B cell (primary cell): ENCODE results near the gene CDIP1. TPM values are rescaled to one million over a fixed set of nuclear protein-coding genes. Genes with fewer than 3 reads are reported as not detected.
"Not testable (repeated sequence)": the region's sequence is repeated elsewhere in the genome, so short reads cannot be mapped to it uniquely, and the experiment has no call there.

Source experiments
- ATAC-seq: fragments of 200-7000 bp; cut with Tn5 transposase; one replicate; pipeline ENCODE4 v1.10.0; 2021; ENCODE audit warnings: low read depth, mild to moderate bottlenecking, moderate number of reproducible peaks, moderate library complexity
- CTCF ChIA-PET: fragments of 350-600 bp; sonication (Branson Sonifier 250); formaldehyde crosslinking; loops from one replicate; lab custom pipeline; 2021; ENCODE audit warnings: antibody characterized with exemption, inconsistent platforms; lab: Charles Lee
- POLR2A ChIA-PET: fragments of 350-600 bp; sonication (Branson Sonifier 250); formaldehyde crosslinking; loops from one replicate; lab custom pipeline; 2021; ENCODE audit warnings: antibody characterized with exemption; lab: Charles Lee
- DNase-seq: peaks from one replicate; pipeline ENCODE4 v3.0.0; 2013
- H2AFZ ChIP-seq: 2 replicates; pipeline ENCODE4 v1.6.1; 2012; ENCODE audit warnings: mild to moderate bottlenecking, low read depth, low read length; ENCODE audit not compliant: insufficient read depth, poor library complexity, severe bottlenecking
- H3K27ac ChIP-seq, 2 donors: 1 replicate in 1 of 2; 2 replicates in 1 of 2; pipeline ENCODE4 v1.5.1; 2012 to 2013; ENCODE audit warnings: low read length in 2 of 2, mild to moderate bottlenecking in 2 of 2, moderate library complexity in 1 of 2
- H3K27me3 ChIP-seq, 4 experiments: fragments of 200-600 bp in 1 of 4; sonication (generic) in 1 of 4; replicated peaks in 1 of 4; 1 replicate in 2 of 4; 2 replicates in 2 of 4; pipeline versions ENCODE4 v1.6.1 to v1.7.0; 2013 to 2016; ENCODE audit warnings: low read length in 3 of 4, mild to moderate bottlenecking in 2 of 4, mixed read lengths in 1 of 4, moderate library complexity in 1 of 4; ENCODE audit not compliant: insufficient read depth in 4 of 4, control insufficient read depth in 3 of 4; ENCODE audit errors: control extremely low read depth in 1 of 4
- H3K36me3 ChIP-seq, 2 experiments: replicated peaks in 1 of 2; 1 replicate in 1 of 2; 2 replicates in 1 of 2; pipeline versions ENCODE4 v1.6.1 to v1.7.1; 2013; ENCODE audit warnings: low read length in 1 of 2; ENCODE audit not compliant: insufficient read depth in 2 of 2, control insufficient read depth in 1 of 2; ENCODE audit errors: control extremely low read depth in 1 of 2, extremely low read depth in 1 of 2
- H3K4me1 ChIP-seq, 2 donors: fragments of 200-600 bp in 1 of 2; sonication (generic) in 1 of 2; 1 replicate in 1 of 2; 2 replicates in 1 of 2; pipeline versions ENCODE4 v1.5.1 to v1.6.1; 2013 to 2017; ENCODE audit warnings: low read length in 2 of 2; ENCODE audit not compliant: control insufficient read depth in 2 of 2, insufficient read depth in 2 of 2
- H3K4me2 ChIP-seq: replicated peaks from 2 replicates; pipeline ENCODE3; 2012; ENCODE audit warnings: mild to moderate bottlenecking, low read depth, low read length; ENCODE audit not compliant: poor library complexity, severe bottlenecking
- H3K4me3 ChIP-seq, 5 experiments: fragments of 200-600 bp in 1 of 5; sonication (generic) in 1 of 5; 1 replicate in 3 of 5; 2 replicates in 2 of 5; pipeline versions ENCODE4 v1.5.1 to v1.7.0; 2011 to 2016; ENCODE audit warnings: low read length in 4 of 5, mild to moderate bottlenecking in 4 of 5, low read depth in 2 of 5, control low read depth in 1 of 5, moderate library complexity in 1 of 5; ENCODE audit not compliant: insufficient read depth in 1 of 5; ENCODE audit errors: control extremely low read depth in 1 of 5, extremely low read depth in 1 of 5
- H3K79me2 ChIP-seq: fragments of 200-600 bp; sonication (generic); one replicate; pipeline ENCODE4 v1.6.0; 2016; ENCODE audit warnings: low read length; ENCODE audit not compliant: control insufficient read depth, insufficient read depth
- H3K9ac ChIP-seq: fragments of 200-600 bp; sonication (generic); 2 replicates; pipeline ENCODE4 v1.6.1; 2017; ENCODE audit warnings: mild to moderate bottlenecking, low read length, moderate library complexity
- H3K9me3 ChIP-seq, 3 donors: one replicate each; pipeline versions ENCODE4 v1.6.1 to v1.7.1; 2013; ENCODE audit warnings: low read length in 2 of 3; ENCODE audit not compliant: control insufficient read depth in 2 of 3, insufficient read depth in 1 of 3; ENCODE audit errors: control extremely low read depth in 1 of 3
- H4K20me1 ChIP-seq: 2 replicates; pipeline ENCODE4 v1.6.0; 2012; ENCODE audit warnings: mild to moderate bottlenecking, low read length; ENCODE audit not compliant: insufficient read depth, control insufficient read depth, poor library complexity, severe bottlenecking
- H3K27ac Mint-ChIP-seq: one replicate; pipeline ENCODE4 v1.8.0; 2021; ENCODE audit warnings: mixed read lengths
- H3K27me3 Mint-ChIP-seq: one replicate; pipeline ENCODE4 v1.8.0; 2021; ENCODE audit warnings: mixed read lengths
- H3K4me1 Mint-ChIP-seq: one replicate; pipeline ENCODE4 v1.8.0; 2021; ENCODE audit warnings: mixed read lengths
- H3K4me3 Mint-ChIP-seq: one replicate; pipeline ENCODE4 v1.8.0; 2021; ENCODE audit warnings: mixed read lengths
- H3K9me3 Mint-ChIP-seq: one replicate; pipeline ENCODE4 v1.8.0; 2022; ENCODE audit warnings: mixed read lengths; ENCODE audit not compliant: insufficient read depth
- CTCF ChIP-seq: fragments of 200-600 bp; IDR thresholded peaks from one replicate; pipeline ENCODE4 v1.8.0; 2022; ENCODE audit warnings: antibody characterized with exemption, mild to moderate bottlenecking
- EZH2 ChIP-seq: IDR thresholded peaks from 2 replicates; pipeline ENCODE4 v1.6.1; 2012; ENCODE audit warnings: borderline replicate concordance, low read depth, mild to moderate bottlenecking, moderate library complexity, low read length; ENCODE audit not compliant: insufficient read depth, poor library complexity, severe bottlenecking
- WGBS: methylation state at CpG from one replicate; pipeline ENCODE4 v1.1.5; 2013; ENCODE audit warnings: missing lambda C conversion rate; ENCODE audit not compliant: insufficient coverage; 5-methylcytosine and 5-hydroxymethylcytosine counted together
- intact Hi-C: fragments of 100-400 bp; cut with micrococcal nuclease; formaldehyde crosslinking; loops from one replicate; pipeline ENCODE4 v1.10.0; 2022
- polyA plus RNA-seq: library from polyadenylated mRNA; depleted of rRNA; stranded (reverse); fragments of >200 nt; gene quantifications from 2 replicates; pipeline ENCODE4 v1.2.3, GENCODE V29; 2012
- total RNA-seq, 2 donors: library from RNA; stranded (reverse); fragments of 120-200 nt in 1 of 2; gene quantifications; 1 replicate in 1 of 2; 2 replicates in 1 of 2; pipeline versions ENCODE4 v1.2.3 to v1.2.4, GENCODE V29; 2013 to 2022

The CDIP1 gene
- total and polyA plus RNA-seq, 2 donors (not counting 1 experiment from before 2014, with no cell fraction given): 12.8 to 20.3 TPM

GRCh38 chr16:4576008-4576407 is 37.4 kb upstream of the CDIP1 start:
- no peak for TF ChIP-seq EZH2
- TF ChIP-seq CTCF: no peak

GRCh38 chr16:4574919-4575705 is 36.5 kb upstream of the CDIP1 start:
- ChIA-PET CTCF (interaction anchor here (0.9 kb wide), 1 partner anchor 11 kb away, joined by 4 read pairs; no protein-coding TSS in a partner anchor), POLR2A (no interaction called here)
- WGBS: 50% methylated on average over 10 of the region's 11 CpGs
- ATAC-seq (no peak), DNase-seq (no peak)
- Mint-ChIP-seq H3K27me3 (peaks cover 4% of the 10 kb centered on the region), H3K4me1 (no peaks in the 10 kb centered on the region), H3K27ac (no peak overlapping the region), H3K9me3 (no peaks in the 10 kb centered on the region), H3K4me3 (no peak overlapping the region)
- Histone ChIP-seq H3K4me1 (no peaks in the 10 kb centered on the region), H3K27ac (no peak overlapping the region), H4K20me1 (no peaks in the 10 kb centered on the region), H3K36me3 (no peaks in the 10 kb centered on the region), H3K79me2 (no peaks in the 10 kb centered on the region), H3K9me3 (no peaks in the 10 kb centered on the region), H3K9ac (no peak overlapping the region), H3K4me2 (no peak overlapping the region), H2AFZ (no peak overlapping the region), H3K27me3 (no peaks in the 10 kb centered on the region), H3K4me3 (no peak overlapping the region)
- TF ChIP-seq CTCF (no peak), EZH2 (no peak)
- intact Hi-C loops: no loop called here

More at GRCh38 chr16:4576008-4576407, 37.4 kb upstream of the CDIP1 start:
- Mint-ChIP-seq H3K27me3 (peaks cover 4% of the 10 kb centered on the region), H3K4me3 (no peak overlapping the region), H3K27ac (no peak overlapping the region), H3K9me3 (no peaks in the 10 kb centered on the region), H3K4me1 (no peaks in the 10 kb centered on the region)
- Histone ChIP-seq H3K27me3 (no peaks in the 10 kb centered on the region), H3K4me1 (no peaks in the 10 kb centered on the region), H3K9ac (no peak overlapping the region), H2AFZ (no peak overlapping the region), H3K79me2 (no peaks in the 10 kb centered on the region), H3K9me3 (no peaks in the 10 kb centered on the region), H3K27ac (no peak overlapping the region), H3K36me3 (no peaks in the 10 kb centered on the region), H4K20me1 (no peaks in the 10 kb centered on the region), H3K4me2 (no peak overlapping the region), H3K4me3 (no peak overlapping the region)
- no peak for ATAC-seq
- ChIA-PET POLR2A (no interaction called here), CTCF (interaction anchor here (0.9 kb wide), 1 partner anchor 10 kb away, joined by 4 read pairs; no protein-coding TSS in a partner anchor)
- intact Hi-C loops: no loop called here
- 97% methylated on average over 15 of the region's 15 CpGs for WGBS
- DNase-seq: no peak

DNA sequence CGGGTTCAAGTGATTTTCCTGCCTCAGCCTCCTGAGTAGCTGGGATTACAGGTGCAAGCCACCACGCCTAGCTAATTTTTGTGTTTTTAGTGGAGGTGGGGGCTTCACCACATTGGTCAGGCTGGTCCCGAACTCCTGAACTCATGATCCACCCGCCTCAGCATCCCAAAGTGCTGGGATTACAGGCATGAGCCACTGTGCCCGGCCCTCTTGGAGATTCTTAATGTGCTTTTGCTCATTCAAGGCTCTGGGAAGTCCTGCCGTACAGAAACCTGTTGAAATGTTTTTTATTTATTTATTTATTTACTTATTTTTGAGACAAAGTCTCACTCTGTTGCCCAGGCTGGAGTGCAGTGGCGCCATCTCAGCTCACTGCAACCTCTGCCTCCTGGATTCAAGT is 35.4 kb upstream of the CDIP1 start:
- H3K4me2 ChIP-seq, H3K27ac ChIP-seq, ATAC-seq, H4K20me1 ChIP-seq, H3K9me3 ChIP-seq, H3K27me3 Mint-ChIP-seq, H2AFZ ChIP-seq, H3K36me3 ChIP-seq, intact Hi-C loops, H3K79me2 ChIP-seq, H3K9ac ChIP-seq, DNase-seq, H3K9me3 Mint-ChIP-seq, H3K4me3 ChIP-seq, H3K4me1 ChIP-seq, H3K4me1 Mint-ChIP-seq, H3K27ac Mint-ChIP-seq, H3K27me3 ChIP-seq, H3K4me3 Mint-ChIP-seq: not testable (repeated sequence)
- POLR2A ChIA-PET: interaction anchor here (0.7 kb wide), 1 partner anchor 28 kb away, joined by 4 read pairs; no protein-coding TSS in a partner anchor
- WGBS: 84% methylated on average over 5 of the region's 7 CpGs
- CTCF ChIA-PET: interaction anchor here (1.9 kb wide), 1 partner anchor 12 kb away, joined by 9 read pairs; no protein-coding TSS in a partner anchor
